K562 (cell line): Measurements from ENCODE around the gene ZNF862. TPM values are rescaled to one million over a fixed set of nuclear protein-coding genes. Genes with fewer than 3 reads are reported as not detected.

Source experiments
- CCAR2 ChIP-seq: fragments of 200-400 bp; formaldehyde crosslinking; IDR thresholded peaks from 2 replicates; pipeline ENCODE4 v1.6.1; 2017; ENCODE audit warnings: mild to moderate bottlenecking, low read depth, low read length
- CEBPB ChIP-seq: fragments of 450-650 bp; IDR thresholded peaks from 2 replicates; pipeline ENCODE4 v1.6.1; 2016; ENCODE audit warnings: missing genetic modification characterization, missing compliant biosample characterization
- CTCFL ChIP-seq: IDR thresholded peaks from 2 replicates; pipeline ENCODE4 v1.6.1; 2011; ENCODE audit warnings: borderline replicate concordance, low read depth, mild to moderate bottlenecking, moderate library complexity, low read length; ENCODE audit not compliant: insufficient read depth, poor library complexity, severe bottlenecking
- DDX20 ChIP-seq: fragments of 450-650 bp; IDR thresholded peaks from 2 replicates; pipeline ENCODE4 v1.6.1; 2016; ENCODE audit warnings: missing genetic modification characterization, low read depth, mild to moderate bottlenecking, missing compliant biosample characterization, moderate library complexity
- GABPB1 ChIP-seq: sonication (generic); formaldehyde crosslinking; IDR thresholded peaks from 2 replicates; pipeline ENCODE4 v1.8.0; 2022; ENCODE audit warnings: mild to moderate bottlenecking, missing genetic modification reagents
- HNRNPH1 ChIP-seq: fragments of 200-400 bp; formaldehyde crosslinking; optimal IDR thresholded peaks from 2 replicates; pipeline ENCODE3; 2017; ENCODE audit warnings: low read depth, mild to moderate bottlenecking, low read length, moderate library complexity
- HNRNPLL ChIP-seq: fragments of 200-400 bp; formaldehyde crosslinking; IDR thresholded peaks from 2 replicates; pipeline ENCODE4 v1.6.1; 2017; ENCODE audit warnings: low read length, low read depth, mild to moderate bottlenecking; ENCODE audit not compliant: poor library complexity, severe bottlenecking
- KAT7 ChIP-seq: sonication (generic); formaldehyde crosslinking; IDR thresholded peaks from 2 replicates; pipeline ENCODE4 v1.8.0; 2022; ENCODE audit warnings: missing genetic modification reagents, mild to moderate bottlenecking, borderline replicate concordance
- L3MBTL2 ChIP-seq: fragments of 450-650 bp; IDR thresholded peaks from 2 replicates; pipeline ENCODE4 v1.6.1; 2016; ENCODE audit warnings: mild to moderate bottlenecking, moderate library complexity
- LARP7 ChIP-seq: fragments of 450-650 bp; IDR thresholded peaks from 2 replicates; pipeline ENCODE4 v1.6.1; 2016
- MXI1 ChIP-seq: IDR thresholded peaks from 2 replicates; pipeline ENCODE4 v1.6.1; 2011; ENCODE audit warnings: low read depth, mild to moderate bottlenecking, improper control_type of control experiment, low read length
- NEUROD1 ChIP-seq: fragments of 150-350 bp; IDR thresholded peaks from 2 replicates; pipeline ENCODE4 v1.6.1; 2014; ENCODE audit warnings: borderline replicate concordance, low read length, low read depth; ENCODE audit not compliant: partially characterized antibody
- NFATC3 ChIP-seq: fragments of 450-650 bp; IDR thresholded peaks from 2 replicates; pipeline ENCODE4 v1.6.1; 2017; ENCODE audit warnings: mild to moderate bottlenecking
- PHF21A ChIP-seq: fragments of 450-650 bp; IDR thresholded peaks from 2 replicates; pipeline ENCODE4 v1.6.1; 2017; ENCODE audit warnings: low read depth, borderline replicate concordance
- SETDB1 ChIP-seq: IDR thresholded peaks from one replicate; pipeline ENCODE4 v1.6.1; 2012; ENCODE audit warnings: low read length, control low read depth, inconsistent platforms
- SPI1 ChIP-seq: IDR thresholded peaks from 2 replicates; pipeline ENCODE4 v1.6.1; 2011; ENCODE audit warnings: low read depth, low read length, control low read depth, borderline replicate concordance
- STAT5A ChIP-seq: IDR thresholded peaks from 2 replicates; pipeline ENCODE4 v1.6.1; 2012; ENCODE audit warnings: low read length, inconsistent platforms, borderline replicate concordance
- UBTF ChIP-seq, 2 experiments: IDR thresholded peaks; 2 replicates each; pipeline ENCODE4 v1.6.1; 2012; ENCODE audit warnings: improper control_type of control experiment in 2 of 2, low read depth in 2 of 2, low read length in 2 of 2, borderline replicate concordance in 1 of 2
- XRCC4 ChIP-seq: IDR thresholded peaks from one replicate; pipeline ENCODE4 v1.6.1; 2011; ENCODE audit not compliant: insufficient read depth, insufficient read length; ENCODE audit errors: extremely low read depth
- ZC3H4 ChIP-seq: sonication (generic); formaldehyde crosslinking; IDR thresholded peaks from 2 replicates; pipeline ENCODE4 v1.9.0; 2021; ENCODE audit warnings: missing genetic modification reagents, borderline replicate concordance
- ZNF197 ChIP-seq: fragments of 200-800 bp; sonication (Bioruptor generic); IDR thresholded peaks from 2 replicates; pipeline ENCODE4 v1.6.1; 2016; ENCODE audit warnings: low read depth, missing genetic modification characterization, missing compliant biosample characterization
- ZNF436 ChIP-seq: fragments of 250-450, 450-650 bp; sonication (Bioruptor Pico); formaldehyde crosslinking; IDR thresholded peaks from 2 replicates; pipeline ENCODE4 v1.7.0; 2020; ENCODE audit warnings: mild to moderate bottlenecking
- ZNF511 ChIP-seq: sonication (generic); formaldehyde crosslinking; IDR thresholded peaks from 2 replicates; pipeline ENCODE4 v1.8.0; 2022; ENCODE audit warnings: mild to moderate bottlenecking, missing genetic modification reagents
- polyA plus RNA-seq, 8 experiments: library from polyadenylated mRNA; depleted of rRNA in 4 of 8; stranded (reverse) in 5 of 8; unstranded in 3 of 8; fragments of >200 nt; fragmentation: Nextera tagmentation in 2 of 8; fragmentation: Illumina TruSeq in 1 of 8; extraction: Ambion mirVana in 2 of 8; extraction: Trizol in 1 of 8; gene quantifications; 2 replicates each; pipeline versions ENCODE4 v1.2.1 to v1.2.3, GENCODE V29; 2011 to 2014; ENCODE audit warnings: inconsistent platforms in 1 of 8, missing spikeins in 1 of 8
- total RNA-seq, 7 experiments: library from RNA; depleted of rRNA in 6 of 7; stranded (reverse); fragments of >200 nt in 6 of 7; fragmentation: Illumina TruSeq in 2 of 7; extraction: Trizol in 2 of 7; gene quantifications; 2 replicates each; pipeline versions ENCODE4 v1.2.1 to v1.2.3, GENCODE V29; 2011 to 2021; ENCODE audit warnings: low replicate concordance in 1 of 7

ZNF862 gene
- total and polyA plus RNA-seq, 9 of the 15 experiments (the other 6 are each of a cell fraction or from before 2014, with no cell fraction given) = 1.1 to 3.9 (median 2.6) TPM

GRCh38 chr7:149855361-149856305 lies 17.5 kb downstream of the ZNF862 start (continued):
- TF ChIP-seq STAT5A (no peak), UBTF (IDR thresholded peaks at IDR 0.05; ENCODE audit: borderline replicate concordance in 1 of 2, low read depth in 2 of 2, low read length in 2 of 2) (0 out of 4 replicates have a peak, but pooled peaks of 1 of the 2 experiments have one; percentile 21), SETDB1 (no peak), LARP7 (no peak), MXI1 (no peak), SPI1 (0 out of 2 replicates have a peak, but pooled peaks have one; percentile 5), DDX20 (tag) (no peak), CCAR2 (no peak), KAT7 (CRISPR knock-in tag) (no peak), PHF21A (no peak), ZNF197 (CRISPR knock-in tag) (no peak), NEUROD1 (peak; percentile 20), HNRNPH1 (no peak), ZNF436 (CRISPR knock-in tag) (no peak), ZNF511 (no peak), CEBPB (no peak), NFATC3 (no peak), XRCC4 (no peak), HNRNPLL (no peak), GABPB1 (CRISPR knock-in tag) (0 out of 2 replicates have a peak, but pooled peaks have one; percentile 11), CTCFL (no peak), L3MBTL2 (no peak), ZC3H4 (CRISPR knock-in tag) (no peak)
